ENCODE data around the gene EPHA3. TPM values are rescaled to one million over a fixed set of nuclear protein-coding genes. Genes with fewer than 3 reads are reported as not detected.

The EPHA3 gene
- total RNA-seq, 1 donor from 2014 or later: 5.0 TPM

DNA sequence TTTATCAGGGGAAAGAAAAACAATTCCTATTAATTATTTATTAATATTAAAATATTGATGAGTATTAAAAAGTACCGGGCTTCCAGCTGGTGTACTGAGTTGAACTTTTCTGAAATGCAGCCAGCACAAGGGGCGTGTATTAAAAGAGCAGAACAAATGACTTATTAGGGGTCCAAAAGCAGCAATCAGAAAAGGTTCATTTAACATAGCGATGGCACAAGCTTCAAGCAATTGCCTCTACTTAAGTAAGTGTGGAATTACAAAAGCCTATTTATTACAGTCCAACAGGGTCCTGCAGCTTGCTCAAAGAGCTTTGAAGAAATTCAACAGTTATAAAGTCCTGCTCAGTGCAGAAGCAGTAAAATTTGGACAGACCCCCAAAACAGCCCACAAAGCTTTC lies 285.6 kb downstream of the EPHA3 start:
- Histone ChIP-seq H3K79me2 (ENCODE audit: insufficient read depth, low read length) (no peaks in the 10 kb centered on the region), H3K4me3 (ENCODE audit: insufficient read depth, low read depth, low read length) (no peak overlapping the region), H3K27me3 (ENCODE audit: insufficient read depth, low read length) (no peaks in the 10 kb centered on the region), H4K20me1 (ENCODE audit: insufficient read depth, low read length) (no peaks in the 10 kb centered on the region), H3K9me3 (ENCODE audit: insufficient read depth, low read depth, low read length) (no peaks in the 10 kb centered on the region), H3K4me1 (ENCODE audit: insufficient read depth, low read length) (no peaks in the 10 kb centered on the region), H3K27ac (ENCODE audit: low read depth, low read length) (no peak overlapping the region), H3K36me3 (ENCODE audit: insufficient read depth, low read length) (no peaks in the 10 kb centered on the region), H3K9ac (ENCODE audit: low read length) (no peak overlapping the region), H3K4me2 (ENCODE audit: low read length) (no peak overlapping the region), H2AFZ (ENCODE audit: low read depth, low read length) (no peak overlapping the region)
- no peak for TF ChIP-seq EZH2 (IDR thresholded peaks at IDR 0.05; ENCODE audit: insufficient read depth, low read length)
- TF ChIP-seq, protein P1, sequence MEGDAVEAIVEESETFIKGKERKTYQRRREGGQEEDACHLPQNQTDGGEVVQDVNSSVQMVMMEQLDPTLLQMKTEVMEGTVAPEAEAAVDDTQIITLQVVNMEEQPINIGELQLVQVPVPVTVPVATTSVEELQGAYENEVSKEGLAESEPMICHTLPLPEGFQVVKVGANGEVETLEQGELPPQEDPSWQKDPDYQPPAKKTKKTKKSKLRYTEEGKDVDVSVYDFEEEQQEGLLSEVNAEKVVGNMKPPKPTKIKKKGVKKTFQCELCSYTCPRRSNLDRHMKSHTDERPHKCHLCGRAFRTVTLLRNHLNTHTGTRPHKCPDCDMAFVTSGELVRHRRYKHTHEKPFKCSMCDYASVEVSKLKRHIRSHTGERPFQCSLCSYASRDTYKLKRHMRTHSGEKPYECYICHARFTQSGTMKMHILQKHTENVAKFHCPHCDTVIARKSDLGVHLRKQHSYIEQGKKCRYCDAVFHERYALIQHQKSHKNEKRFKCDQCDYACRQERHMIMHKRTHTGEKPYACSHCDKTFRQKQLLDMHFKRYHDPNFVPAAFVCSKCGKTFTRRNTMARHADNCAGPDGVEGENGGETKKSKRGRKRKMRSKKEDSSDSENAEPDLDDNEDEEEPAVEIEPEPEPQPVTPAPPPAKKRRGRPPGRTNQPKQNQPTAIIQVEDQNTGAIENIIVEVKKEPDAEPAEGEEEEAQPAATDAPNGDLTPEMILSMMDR (IDR thresholded peaks at IDR 0.05; ENCODE audit: insufficient read depth, low read depth, low read length): no peak
- Mint-ChIP-seq H3K36me3 (ENCODE audit: low read depth, unreplicated experiment) (no peaks in the 10 kb centered on the region), H3K27ac (ENCODE audit: unreplicated experiment) (no peak overlapping the region), H3K4me1 (ENCODE audit: low read depth, unreplicated experiment) (no peaks in the 10 kb centered on the region), H3K4me3 (ENCODE audit: unreplicated experiment) (no peak overlapping the region), H3K27me3 (ENCODE audit: low read depth, unreplicated experiment) (no peaks in the 10 kb centered on the region), H3K9me3 (ENCODE audit: unreplicated experiment) (no peaks in the 10 kb centered on the region)
- DNase-seq (ENCODE audit: low read depth) (no peak), FAIRE-seq (no peak)

DNA sequence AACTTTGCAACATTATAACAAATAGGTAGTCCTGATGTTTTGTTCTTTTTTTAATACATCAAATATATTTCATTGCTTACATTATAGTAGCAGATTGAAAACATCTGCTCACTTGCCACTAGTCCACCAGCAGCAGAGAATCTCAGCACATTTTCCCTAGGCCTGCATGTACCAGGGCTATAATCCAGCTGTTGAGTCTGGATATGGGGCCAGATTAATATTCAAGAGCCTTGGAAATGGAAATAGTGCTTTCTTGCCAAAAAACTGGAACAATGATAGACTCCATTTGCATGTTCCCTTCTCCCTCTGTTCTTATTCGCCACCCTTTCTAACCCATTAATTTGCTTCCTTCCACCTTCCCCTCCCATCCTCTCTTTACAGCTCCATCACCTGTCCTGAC lies 288.0 kb downstream of the EPHA3 start:
- H3K9ac ChIP-seq (ENCODE audit: low read length): no peak overlapping the region
- Mint-ChIP-seq H3K27me3 (ENCODE audit: low read depth, unreplicated experiment) (no peaks in the 10 kb centered on the region), H3K27ac (ENCODE audit: unreplicated experiment) (no peak overlapping the region), H3K9me3 (ENCODE audit: unreplicated experiment) (no peaks in the 10 kb centered on the region), H3K4me3 (ENCODE audit: unreplicated experiment) (no peak overlapping the region), H3K36me3 (ENCODE audit: low read depth, unreplicated experiment) (no peaks in the 10 kb centered on the region), H3K4me1 (ENCODE audit: low read depth, unreplicated experiment) (no peaks in the 10 kb centered on the region)
- no peak for FAIRE-seq
- no peak overlapping the region for H3K4me2 ChIP-seq (ENCODE audit: low read length)
- no peak overlapping the region for H2AFZ ChIP-seq (ENCODE audit: low read depth, low read length)
- no peaks in the 10 kb centered on the region for H3K9me3 ChIP-seq (ENCODE audit: insufficient read depth, low read depth, low read length)
- no peaks in the 10 kb centered on the region for H3K27me3 ChIP-seq (ENCODE audit: insufficient read depth, low read length)
- no peaks in the 10 kb centered on the region for H3K36me3 ChIP-seq (ENCODE audit: insufficient read depth, low read length)
- no peaks in the 10 kb centered on the region for H4K20me1 ChIP-seq (ENCODE audit: insufficient read depth, low read length)
- no peaks in the 10 kb centered on the region for H3K79me2 ChIP-seq (ENCODE audit: insufficient read depth, low read length)
- no peak overlapping the region for H3K27ac ChIP-seq (ENCODE audit: low read depth, low read length)
- no peaks in the 10 kb centered on the region for H3K4me1 ChIP-seq (ENCODE audit: insufficient read depth, low read length)
- no peak overlapping the region for H3K4me3 ChIP-seq (ENCODE audit: insufficient read depth, low read depth, low read length)
- TF ChIP-seq, protein P1 (IDR thresholded peaks at IDR 0.05; ENCODE audit: insufficient read depth, low read depth, low read length): no peak
- no peak for TF ChIP-seq EZH2 (IDR thresholded peaks at IDR 0.05; ENCODE audit: insufficient read depth, low read length)
- DNase-seq (ENCODE audit: low read depth): no peak

DNA sequence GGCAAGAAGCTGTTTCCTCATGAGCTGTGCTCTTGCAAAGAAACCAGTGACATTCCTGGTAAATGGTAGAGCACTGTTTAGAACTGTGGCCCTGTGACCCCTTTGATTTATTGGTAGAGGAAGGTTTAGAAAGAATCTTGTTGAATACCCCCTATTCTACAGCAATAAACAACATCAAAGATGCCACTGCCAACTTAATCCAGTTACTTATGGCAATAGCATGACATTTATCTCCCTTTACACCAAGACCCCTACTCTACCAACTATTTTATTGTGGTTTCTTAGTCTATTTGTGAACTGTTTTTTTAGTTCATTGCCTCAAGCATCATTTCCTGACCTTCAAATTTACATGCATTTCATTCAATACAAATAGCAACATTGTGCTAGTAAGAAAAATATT lies 288.6 kb downstream of the EPHA3 start:
- FAIRE-seq: no peak
- DNase-seq (ENCODE audit: low read depth): no peak
- Histone ChIP-seq H2AFZ (ENCODE audit: low read depth, low read length) (no peak overlapping the region), H3K36me3 (ENCODE audit: insufficient read depth, low read length) (no peaks in the 10 kb centered on the region), H3K4me3 (ENCODE audit: insufficient read depth, low read depth, low read length) (no peak overlapping the region), H3K4me2 (ENCODE audit: low read length) (no peak overlapping the region), H3K9ac (ENCODE audit: low read length) (no peak overlapping the region), H4K20me1 (ENCODE audit: insufficient read depth, low read length) (no peaks in the 10 kb centered on the region), H3K9me3 (ENCODE audit: insufficient read depth, low read depth, low read length) (no peaks in the 10 kb centered on the region), H3K79me2 (ENCODE audit: insufficient read depth, low read length) (no peaks in the 10 kb centered on the region), H3K4me1 (ENCODE audit: insufficient read depth, low read length) (no peaks in the 10 kb centered on the region), H3K27me3 (ENCODE audit: insufficient read depth, low read length) (no peaks in the 10 kb centered on the region), H3K27ac (ENCODE audit: low read depth, low read length) (no peak overlapping the region)
- H3K9me3 Mint-ChIP-seq (ENCODE audit: unreplicated experiment): no peaks in the 10 kb centered on the region
- H3K4me3 Mint-ChIP-seq (ENCODE audit: unreplicated experiment): no peak overlapping the region
- H3K27ac Mint-ChIP-seq (ENCODE audit: unreplicated experiment): no peak overlapping the region
- no peaks in the 10 kb centered on the region for H3K36me3 Mint-ChIP-seq (ENCODE audit: low read depth, unreplicated experiment)
- H3K4me1 Mint-ChIP-seq (ENCODE audit: low read depth, unreplicated experiment): no peaks in the 10 kb centered on the region
- TF ChIP-seq EZH2 (IDR thresholded peaks at IDR 0.05; ENCODE audit: insufficient read depth, low read length): no peak
- TF ChIP-seq, protein P1 (IDR thresholded peaks at IDR 0.05; ENCODE audit: insufficient read depth, low read depth, low read length): no peak
- H3K27me3 Mint-ChIP-seq (ENCODE audit: low read depth, unreplicated experiment): no peaks in the 10 kb centered on the region

Measured in astrocyte (in vitro differentiated cells and primary cell).